A549 (cell line): ENCODE measurements around the gene GOLGA3.
"Not testable (repeated sequence)": the region's sequence is repeated elsewhere in the genome, so short reads cannot be mapped to it uniquely, and the experiment has no call there.

Experiments
- BHLHE40 ChIP-seq: IDR thresholded peaks from 2 replicates; pipeline ENCODE4 v1.6.1; 2012; ENCODE audit warnings: low read depth, low read length, inconsistent platforms
- CHD2 ChIP-seq: fragments of 150-350 bp; IDR thresholded peaks from 2 replicates; pipeline ENCODE4 v1.6.1; 2014; ENCODE audit warnings: low read length; ENCODE audit not compliant: partially characterized antibody
- CTCF ChIP-seq: fragments of >200 bp; sonication (Bioruptor Twin); formaldehyde crosslinking; IDR thresholded peaks from 3 replicates; pipeline ENCODE4 v1.5.1; 2016
- HDAC2 ChIP-seq: fragments of 200-600 bp; sonication (generic); IDR thresholded peaks from 2 replicates; pipeline ENCODE4 v1.6.1; 2016
- HMGXB4 ChIP-seq: fragments of 250-450 bp; sonication (Bioruptor Pico); IDR thresholded peaks from 2 replicates; pipeline ENCODE4 v1.5.0; 2021; ENCODE audit warnings: mild to moderate bottlenecking, moderate library complexity, borderline replicate concordance
- KDM1A ChIP-seq: fragments of 200-600 bp; sonication (generic); IDR thresholded peaks from 2 replicates; pipeline ENCODE4 v1.6.1; 2016; ENCODE audit warnings: low read depth, mild to moderate bottlenecking
- MAX ChIP-seq: IDR thresholded peaks from 2 replicates; pipeline ENCODE4 v1.6.1; 2012
- NR3C1 ChIP-seq: fragments of >200 bp; sonication (Bioruptor Twin); formaldehyde crosslinking; IDR thresholded peaks from 3 replicates; pipeline ENCODE4 v1.6.1; 2017
- POLR2A ChIP-seq: IDR thresholded peaks from 2 replicates; pipeline ENCODE4 v1.6.1; 2012; ENCODE audit warnings: mild to moderate bottlenecking, low read length
- RAD21 ChIP-seq, 2 experiments: fragments of >200 bp in 1 of 2; sonication (Bioruptor Twin) in 1 of 2; formaldehyde crosslinking in 1 of 2; IDR thresholded peaks in 1 of 2; conservative IDR thresholded peaks in 1 of 2; 2 replicates in 1 of 2; 3 replicates in 1 of 2; pipeline ENCODE4 v1.6.1; 2012 to 2018; ENCODE audit warnings: inconsistent platforms in 1 of 2
- RFX5 ChIP-seq: fragments of 450-650 bp; IDR thresholded peaks from 2 replicates; pipeline ENCODE4 v1.7.1; 2014; ENCODE audit warnings: antibody characterized with exemption, mild to moderate bottlenecking, moderate library complexity
- SREBF2 ChIP-seq: fragments of 450-650 bp; IDR thresholded peaks from 2 replicates; pipeline ENCODE4 v1.6.1; 2014; ENCODE audit warnings: mild to moderate bottlenecking, moderate library complexity
- ZFP36 ChIP-seq: fragments of 450-650 bp; IDR thresholded peaks from 2 replicates; pipeline ENCODE4 v1.6.1; 2014; ENCODE audit warnings: borderline replicate concordance; ENCODE audit not compliant: partially characterized antibody

GRCh38 chr12:132844681-132845080 is 16.0 kb upstream of the GOLGA3 start:
- TF ChIP-seq SREBF2; KDM1A; HDAC2; CHD2; NR3C1; HMGXB4 (CRISPR knock-in tag); POLR2A; RAD21 (conservative IDR thresholded peaks at IDR 0.05 in 1 of 2, IDR thresholded peaks at IDR 0.05 in 1 of 2); CTCF; ZFP36; MAX; BHLHE40; RFX5: not testable (repeated sequence)
